ENCODE measurements around the gene UBE2V1.
"Not testable (repeated sequence)": the region's sequence is repeated elsewhere in the genome, so short reads cannot be mapped to it uniquely, and the experiment has no call there.

The UBE2V1 gene

GRCh38 chr20:50085481-50086365 lies 27.2 kb downstream of the UBE2V1 start:
- H3K4me1 ChIP-seq (ENCODE audit: insufficient read depth, low read length) = peaks cover 26% of the 10 kb centered on the region
- H3K4me3 ChIP-seq (ENCODE audit: low read depth in 1 of 2, low read length in 2 of 2) = peak overlapping the region in 1 of 2 donors; percentile 26
- H3K9ac ChIP-seq (ENCODE audit: low read length) = no peak overlapping the region

DNA sequence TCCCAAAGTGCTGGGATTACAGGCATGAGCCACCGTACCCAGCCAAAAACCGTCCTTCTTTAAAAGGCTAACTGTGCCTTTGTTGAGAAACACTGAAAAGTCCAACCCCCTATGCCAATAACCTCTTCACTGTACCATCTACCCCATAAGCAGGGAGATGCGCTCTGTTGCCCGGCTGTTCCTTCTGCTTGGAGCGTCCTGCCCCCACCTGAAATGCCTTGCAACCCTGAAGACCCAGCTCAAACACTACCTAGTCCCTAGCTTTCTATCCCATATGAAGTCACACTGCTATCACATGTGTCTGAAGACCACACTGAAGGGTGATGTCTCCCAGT lies 27.8 kb downstream of the UBE2V1 start:
- Histone ChIP-seq H3K27me3 (ENCODE audit: control insufficient read depth in 1 of 2, insufficient read depth in 2 of 2, low read length in 2 of 2) (no peaks in the 10 kb centered on the region), H3K36me3 (ENCODE audit: insufficient read depth, low read length) (no peaks in the 10 kb centered on the region), H3K9ac (ENCODE audit: low read length) (no peak overlapping the region), H3K9me3 (ENCODE audit: low read length) (no peaks in the 10 kb centered on the region), H3K4me1 (ENCODE audit: insufficient read depth, low read length) (peaks cover 26% of the 10 kb centered on the region), H3K4me3 (ENCODE audit: low read depth in 1 of 2, low read length in 2 of 2) (no peak overlapping the region), H3K27ac (ENCODE audit: low read depth, low read length) (no peak overlapping the region)

More at GRCh38 chr20:50085481-50086365, 27.2 kb downstream of the UBE2V1 start:
- H3K27ac ChIP-seq (ENCODE audit: low read depth, low read length) = peak overlapping the region; percentile 14
- no peaks in the 10 kb centered on the region for H3K27me3 ChIP-seq (ENCODE audit: control insufficient read depth in 1 of 2, insufficient read depth in 2 of 2, low read length in 2 of 2)
- no peaks in the 10 kb centered on the region for H3K9me3 ChIP-seq (ENCODE audit: low read length)
- H3K36me3 ChIP-seq (ENCODE audit: insufficient read depth, low read length) = no peaks in the 10 kb centered on the region

DNA sequence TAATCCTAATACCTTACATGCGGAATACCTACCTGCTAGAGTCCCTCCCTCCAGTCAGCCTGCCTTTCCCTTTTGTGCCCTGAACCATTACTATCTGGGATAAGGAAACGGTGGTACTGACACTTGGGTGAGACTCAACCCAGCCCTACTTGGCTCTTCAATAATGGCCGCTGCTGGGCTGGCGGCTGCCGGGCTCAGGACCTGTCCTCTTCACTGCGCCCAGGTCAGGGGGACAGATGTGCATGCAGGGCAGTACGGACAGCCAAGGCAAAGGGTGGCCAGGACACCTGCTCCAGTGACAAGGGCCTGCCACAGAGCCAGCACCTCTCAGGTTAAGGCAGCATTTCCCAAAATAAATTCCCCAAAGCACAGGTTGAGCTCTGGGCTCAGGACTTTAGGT lies 29.9 kb downstream of the UBE2V1 start:
- Histone ChIP-seq H3K27me3 (ENCODE audit: control insufficient read depth in 1 of 2, insufficient read depth in 2 of 2, low read length in 2 of 2) (no peaks in the 10 kb centered on the region), H3K9ac (ENCODE audit: low read length) (no peak overlapping the region), H3K36me3 (ENCODE audit: insufficient read depth, low read length) (no peaks in the 10 kb centered on the region), H3K4me3 (ENCODE audit: low read depth in 1 of 2, low read length in 2 of 2) (no peak overlapping the region), H3K4me1 (ENCODE audit: insufficient read depth, low read length) (peaks cover 26% of the 10 kb centered on the region), H3K9me3 (ENCODE audit: low read length) (no peaks in the 10 kb centered on the region), H3K27ac (ENCODE audit: low read depth, low read length) (no peak overlapping the region)

- H3K9me3 ChIP-seq (ENCODE audit: low read length); H3K4me3 ChIP-seq (ENCODE audit: low read depth in 1 of 2, low read length in 2 of 2); H3K9ac ChIP-seq (ENCODE audit: low read length); H3K36me3 ChIP-seq (ENCODE audit: insufficient read depth, low read length); H3K27me3 ChIP-seq (ENCODE audit: control insufficient read depth in 1 of 2, insufficient read depth in 2 of 2, low read length in 2 of 2); H3K27ac ChIP-seq (ENCODE audit: low read depth, low read length): not testable (repeated sequence)
- H3K4me1 ChIP-seq (ENCODE audit: insufficient read depth, low read length) = peaks cover 19% of the 10 kb centered on the region
These were observed 30.9 kb downstream of the UBE2V1 start for GRCh38 chr20:50082056-50082455.

DNA sequence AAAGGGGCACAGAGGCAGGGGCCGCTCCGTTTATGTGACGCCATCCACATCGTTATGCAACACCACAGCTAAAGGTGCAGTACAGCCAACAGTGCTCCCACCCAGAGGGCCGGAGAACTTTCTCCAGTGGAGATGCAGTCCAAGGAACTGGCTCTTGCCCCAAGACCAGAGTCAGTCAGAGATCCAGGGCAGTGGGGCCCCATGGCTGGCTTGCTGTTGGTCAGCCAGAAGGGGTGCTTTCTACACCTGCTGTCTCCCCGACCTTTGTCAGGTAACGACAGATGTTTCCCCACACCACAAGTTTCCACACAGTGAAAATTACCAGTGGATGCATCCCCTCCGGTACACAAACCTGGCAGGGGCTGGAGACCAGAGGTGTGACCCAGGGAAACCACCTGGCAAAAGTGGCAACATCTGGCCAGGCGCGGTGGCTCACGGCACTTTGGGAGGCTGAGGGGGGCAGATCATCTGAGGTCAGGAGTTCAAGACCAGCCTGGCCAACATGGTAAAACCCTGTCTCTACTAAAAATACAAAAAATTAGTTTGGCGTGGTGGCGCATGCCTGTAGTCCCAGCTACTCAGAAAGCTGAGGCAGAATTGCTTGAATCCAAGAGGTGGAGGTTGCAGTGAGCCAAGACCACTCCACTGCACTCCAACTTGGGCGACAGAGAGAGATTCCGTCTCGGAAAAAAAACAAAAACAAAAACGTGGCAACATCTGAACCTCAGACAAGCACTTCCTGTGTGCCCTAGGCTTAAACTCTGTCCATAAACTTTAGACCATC lies 34.9 kb downstream of the UBE2V1 start:
- Histone ChIP-seq H3K27me3 (ENCODE audit: control insufficient read depth in 1 of 2, insufficient read depth in 2 of 2, low read length in 2 of 2) (no peaks in the 10 kb centered on the region), H3K4me3 (ENCODE audit: low read depth in 1 of 2, low read length in 2 of 2) (no peak overlapping the region), H3K9me3 (ENCODE audit: low read length) (no peaks in the 10 kb centered on the region), H3K36me3 (ENCODE audit: insufficient read depth, low read length) (no peaks in the 10 kb centered on the region), H3K27ac (ENCODE audit: low read depth, low read length) (no peak overlapping the region), H3K4me1 (ENCODE audit: insufficient read depth, low read length) (peaks cover 7% of the 10 kb centered on the region), H3K9ac (ENCODE audit: low read length) (no peak overlapping the region)

- Histone ChIP-seq H3K36me3 (ENCODE audit: insufficient read depth, low read length) (no peaks in the 10 kb centered on the region), H3K9me3 (ENCODE audit: low read length) (no peaks in the 10 kb centered on the region), H3K27ac (ENCODE audit: low read depth, low read length) (no peak overlapping the region), H3K27me3 (ENCODE audit: control insufficient read depth in 1 of 2, insufficient read depth in 2 of 2, low read length in 2 of 2) (no peaks in the 10 kb centered on the region), H3K4me1 (ENCODE audit: insufficient read depth, low read length) (peaks cover 11% of the 10 kb centered on the region), H3K9ac (ENCODE audit: low read length) (no peak overlapping the region), H3K4me3 (ENCODE audit: low read depth in 1 of 2, low read length in 2 of 2) (no peak overlapping the region)
These were observed 39.5 kb downstream of the UBE2V1 start for GRCh38 chr20:50073500-50073899.

- peaks cover 11% of the 10 kb centered on the region for H3K4me1 ChIP-seq (ENCODE audit: insufficient read depth, low read length)
- H3K9me3 ChIP-seq (ENCODE audit: low read length) = no peaks in the 10 kb centered on the region
- no peak overlapping the region for H3K27ac ChIP-seq (ENCODE audit: low read depth, low read length)
- H3K9ac ChIP-seq (ENCODE audit: low read length) = no peak overlapping the region
- peak overlapping the region; percentile 31 to 54 for H3K4me3 ChIP-seq (ENCODE audit: low read depth in 1 of 2, low read length in 2 of 2)
- H3K36me3 ChIP-seq (ENCODE audit: insufficient read depth, low read length) = no peaks in the 10 kb centered on the region
- no peaks in the 10 kb centered on the region for H3K27me3 ChIP-seq (ENCODE audit: control insufficient read depth in 1 of 2, insufficient read depth in 2 of 2, low read length in 2 of 2)
These were observed 41.7 kb downstream of the UBE2V1 start for GRCh38 chr20:50071039-50071888.

DNA sequence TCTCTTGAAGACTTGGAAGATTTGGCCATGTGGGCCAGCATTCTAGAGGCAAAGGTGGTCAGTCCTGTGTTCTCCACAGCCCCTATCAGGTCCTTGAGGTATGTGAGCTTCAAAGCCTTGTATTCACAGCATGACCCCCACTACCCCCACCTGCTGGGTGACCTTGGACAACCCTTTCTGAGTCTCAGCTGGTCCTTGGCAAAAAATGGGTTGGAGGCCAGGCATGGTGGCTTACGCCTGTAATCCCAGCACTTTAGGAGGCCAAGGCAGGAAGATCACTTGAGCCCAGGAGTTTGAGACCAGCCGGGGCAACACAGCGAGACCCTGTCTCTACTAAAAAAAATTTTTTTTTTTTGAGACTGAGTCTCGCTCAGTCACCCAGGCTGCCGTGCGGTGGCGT lies 42.6 kb downstream of the UBE2V1 start:
- Histone ChIP-seq H3K4me1 (ENCODE audit: insufficient read depth, low read length) (peaks cover 4% of the 10 kb centered on the region), H3K9ac (ENCODE audit: low read length) (no peak overlapping the region), H3K36me3 (ENCODE audit: insufficient read depth, low read length) (no peaks in the 10 kb centered on the region), H3K27ac (ENCODE audit: low read depth, low read length) (no peak overlapping the region), H3K9me3 (ENCODE audit: low read length) (no peaks in the 10 kb centered on the region), H3K4me3 (ENCODE audit: low read depth in 1 of 2, low read length in 2 of 2) (no peak overlapping the region), H3K27me3 (ENCODE audit: control insufficient read depth in 1 of 2, insufficient read depth in 2 of 2, low read length in 2 of 2) (no peaks in the 10 kb centered on the region)

DNA sequence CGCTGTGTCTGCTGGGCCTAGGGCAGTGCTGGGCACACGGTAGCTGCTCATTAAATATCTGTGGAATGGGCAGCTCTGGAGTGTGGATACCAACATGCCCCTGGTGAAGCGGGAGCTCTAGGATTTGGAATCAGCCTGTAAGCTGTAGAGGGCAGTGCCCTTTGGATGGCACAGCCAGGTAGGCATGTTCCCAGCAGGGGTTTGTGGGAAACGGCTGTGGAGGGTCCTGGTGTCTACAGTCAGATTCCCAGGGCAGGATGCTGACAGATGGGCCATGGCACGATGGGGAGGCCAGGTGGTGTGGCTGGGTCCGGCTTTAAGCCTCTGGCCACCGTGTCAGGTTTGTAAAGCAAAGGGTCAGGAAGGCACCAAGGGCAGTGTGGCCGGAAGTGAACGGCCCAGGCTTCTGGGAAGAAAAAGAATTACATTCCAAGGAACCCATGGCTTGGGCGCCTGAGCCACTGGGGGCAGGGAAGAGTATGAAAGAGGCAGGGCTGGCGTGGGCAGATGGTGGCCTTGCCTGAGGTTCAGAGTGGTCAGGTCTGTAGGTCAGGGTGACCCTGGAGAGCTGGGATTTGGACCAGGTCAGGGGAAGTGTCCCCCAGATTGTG lies 44.8 kb downstream of the UBE2V1 start:
- Histone ChIP-seq H3K4me1 (ENCODE audit: insufficient read depth, low read length) (peaks cover 4% of the 10 kb centered on the region), H3K27me3 (ENCODE audit: control insufficient read depth in 1 of 2, insufficient read depth in 2 of 2, low read length in 2 of 2) (no peaks in the 10 kb centered on the region), H3K27ac (ENCODE audit: low read depth, low read length) (no peak overlapping the region), H3K9me3 (ENCODE audit: low read length) (no peaks in the 10 kb centered on the region), H3K36me3 (ENCODE audit: insufficient read depth, low read length) (no peaks in the 10 kb centered on the region), H3K9ac (ENCODE audit: low read length) (no peak overlapping the region), H3K4me3 (ENCODE audit: low read depth in 1 of 2, low read length in 2 of 2) (no peak overlapping the region)

GRCh38 chr20:50067461-50067860 lies 45.5 kb downstream of the UBE2V1 start:
- Histone ChIP-seq H3K27me3 (ENCODE audit: control insufficient read depth in 1 of 2, insufficient read depth in 2 of 2, low read length in 2 of 2) (no peaks in the 10 kb centered on the region), H3K36me3 (ENCODE audit: insufficient read depth, low read length) (no peaks in the 10 kb centered on the region), H3K27ac (ENCODE audit: low read depth, low read length) (no peak overlapping the region), H3K4me3 (ENCODE audit: low read depth in 1 of 2, low read length in 2 of 2) (no peak overlapping the region), H3K4me1 (ENCODE audit: insufficient read depth, low read length) (peaks cover 4% of the 10 kb centered on the region), H3K9me3 (ENCODE audit: low read length) (no peaks in the 10 kb centered on the region), H3K9ac (ENCODE audit: low read length) (no peak overlapping the region)

- no peak overlapping the region for H3K4me3 ChIP-seq (ENCODE audit: low read depth in 1 of 2, low read length in 2 of 2)
- no peak overlapping the region for H3K9ac ChIP-seq (ENCODE audit: low read length)
- no peaks in the 10 kb centered on the region for H3K9me3 ChIP-seq (ENCODE audit: low read length)
- no peak overlapping the region for H3K27ac ChIP-seq (ENCODE audit: low read depth, low read length)
- H3K27me3 ChIP-seq (ENCODE audit: control insufficient read depth in 1 of 2, insufficient read depth in 2 of 2, low read length in 2 of 2) = no peaks in the 10 kb centered on the region
- no peaks in the 10 kb centered on the region for H3K36me3 ChIP-seq (ENCODE audit: insufficient read depth, low read length)
- peaks cover 4% of the 10 kb centered on the region for H3K4me1 ChIP-seq (ENCODE audit: insufficient read depth, low read length)
These were observed 45.9 kb downstream of the UBE2V1 start for GRCh38 chr20:50067018-50067417.

Measured in muscle layer of colon (tissue), 2 donors.